HepG2 (cell line): ENCODE measurements around the gene RRBP1. TPM values are rescaled to one million over a fixed set of nuclear protein-coding genes. Genes with fewer than 3 reads are reported as not detected.

Experiments used
- AGO2 ChIP-seq: fragments of 200-400 bp; formaldehyde crosslinking; optimal IDR thresholded peaks from 2 replicates; pipeline ENCODE3; 2017; ENCODE audit warnings: mild to moderate bottlenecking, low read depth, low read length, moderate library complexity
- ARNTL ChIP-seq: sonication (generic); formaldehyde crosslinking; IDR thresholded peaks from 2 replicates; pipeline ENCODE4 v1.4.0; 2020; ENCODE audit warnings: mild to moderate bottlenecking, missing genetic modification reagents
- FOXA3 ChIP-seq: IDR thresholded peaks from 2 replicates; pipeline ENCODE4 v1.6.1; 2016; ENCODE audit warnings: missing genetic modification reagents, missing compliant biosample characterization
- HIC2 ChIP-seq: sonication (generic); formaldehyde crosslinking; IDR thresholded peaks from 2 replicates; pipeline ENCODE4 v1.9.0; 2022; ENCODE audit warnings: low read depth, missing genetic modification reagents
- KDM6A ChIP-seq: IDR thresholded peaks from 2 replicates; pipeline ENCODE4 v1.6.1; 2016; ENCODE audit warnings: low read depth
- KMT2A ChIP-seq: sonication (generic); formaldehyde crosslinking; IDR thresholded peaks from 2 replicates; pipeline ENCODE4 v1.4.0; 2020; ENCODE audit warnings: missing genetic modification reagents
- MTF1 ChIP-seq: sonication (generic); formaldehyde crosslinking; IDR thresholded peaks from 2 replicates; pipeline ENCODE4 v1.5.0; 2020; ENCODE audit warnings: missing genetic modification reagents
- MXI1 ChIP-seq: IDR thresholded peaks from 3 replicates; pipeline ENCODE4 v1.6.1; 2012; ENCODE audit warnings: low read depth, low read length, inconsistent platforms, borderline replicate concordance
- ONECUT2 ChIP-seq: sonication (generic); formaldehyde crosslinking; IDR thresholded peaks from 2 replicates; pipeline ENCODE4 v1.4.0; 2020; ENCODE audit warnings: missing genetic modification reagents
- PCBP1 ChIP-seq: fragments of 200-400 bp; formaldehyde crosslinking; IDR thresholded peaks from 2 replicates; pipeline ENCODE4 v1.6.1; 2017; ENCODE audit warnings: mild to moderate bottlenecking, low read depth, low read length, borderline replicate concordance
- POLR2AphosphoS5 ChIP-seq: IDR thresholded peaks from 2 replicates; pipeline ENCODE4 v1.6.1; 2012; ENCODE audit warnings: low read depth, low read length
- RBFOX2 ChIP-seq: fragments of 200-400 bp; formaldehyde crosslinking; IDR thresholded peaks from 2 replicates; pipeline ENCODE4 v1.6.1; 2017; ENCODE audit warnings: low read depth, mild to moderate bottlenecking, low read length
- RFX1 ChIP-seq: fragments of 450-650 bp; IDR thresholded peaks from 2 replicates; pipeline ENCODE4 v1.6.1; 2017
- SALL1 ChIP-seq: sonication (generic); formaldehyde crosslinking; IDR thresholded peaks from 2 replicates; pipeline ENCODE4 v1.8.0; 2022; ENCODE audit warnings: mild to moderate bottlenecking, missing genetic modification reagents
- SP1 ChIP-seq, 2 experiments: fragments of 450-650 bp in 1 of 2; sonication (generic) in 1 of 2; formaldehyde crosslinking in 1 of 2; IDR thresholded peaks; 2 replicates each; pipeline versions ENCODE4 v1.4.0 to v1.6.1; 2016 to 2020; ENCODE audit warnings: missing genetic modification reagents in 1 of 2
- SSRP1 ChIP-seq: IDR thresholded peaks from 2 replicates; pipeline ENCODE4 v1.6.1; 2016; ENCODE audit warnings: control low read depth
- TERF1 ChIP-seq: sonication (generic); formaldehyde crosslinking; IDR thresholded peaks from 2 replicates; pipeline ENCODE4 v1.8.0; 2022; ENCODE audit warnings: mild to moderate bottlenecking, missing genetic modification reagents, moderate library complexity
- USF2 ChIP-seq, 2 experiments: sonication (generic) in 1 of 2; formaldehyde crosslinking in 1 of 2; IDR thresholded peaks; 2 replicates each; pipeline versions ENCODE4 v1.5.1 to v1.6.1; 2011 to 2020; ENCODE audit warnings: borderline replicate concordance in 1 of 2, low read depth in 1 of 2, low read length in 1 of 2, mild to moderate bottlenecking in 1 of 2, missing genetic modification reagents in 1 of 2, moderate library complexity in 1 of 2
- XBP1 ChIP-seq: sonication (generic); formaldehyde crosslinking; IDR thresholded peaks from 2 replicates; pipeline ENCODE4 v1.5.0; 2020; ENCODE audit warnings: missing genetic modification reagents
- ZBTB38 ChIP-seq: sonication (generic); formaldehyde crosslinking; IDR thresholded peaks from 2 replicates; pipeline ENCODE4 v1.5.1; 2020; ENCODE audit warnings: mild to moderate bottlenecking, missing genetic modification reagents
- ZEB1 ChIP-seq: IDR thresholded peaks from 2 replicates; pipeline ENCODE4 v1.6.1; 2012; ENCODE audit warnings: mild to moderate bottlenecking, low read depth, inconsistent platforms; ENCODE audit not compliant: insufficient replicate concordance
- ZFP36L1 ChIP-seq: sonication (generic); formaldehyde crosslinking; IDR thresholded peaks from 2 replicates; pipeline ENCODE4 v1.8.0; 2022; ENCODE audit warnings: mild to moderate bottlenecking, missing genetic modification reagents, moderate library complexity
- ZFY ChIP-seq: sonication (generic); formaldehyde crosslinking; IDR thresholded peaks from 2 replicates; pipeline ENCODE4 v1.4.0; 2020; ENCODE audit warnings: missing genetic modification reagents
- ZNF143 ChIP-seq: sonication (generic); formaldehyde crosslinking; IDR thresholded peaks from 2 replicates; pipeline ENCODE4 v1.4.0; 2020; ENCODE audit warnings: missing genetic modification reagents
- ZNF180 ChIP-seq: sonication (generic); formaldehyde crosslinking; IDR thresholded peaks from 2 replicates; pipeline ENCODE4 v1.4.0; 2020; ENCODE audit warnings: low read depth, missing genetic modification reagents, borderline replicate concordance
- ZNF331 ChIP-seq: sonication (generic); formaldehyde crosslinking; IDR thresholded peaks from 2 replicates; pipeline ENCODE4 v1.4.0; 2020; ENCODE audit warnings: missing genetic modification reagents
- ZNF674 ChIP-seq: sonication (generic); formaldehyde crosslinking; IDR thresholded peaks from 2 replicates; pipeline ENCODE4 v1.5.0; 2020; ENCODE audit warnings: low read depth, mild to moderate bottlenecking, missing genetic modification reagents
- ZNF703 ChIP-seq: sonication (generic); formaldehyde crosslinking; IDR thresholded peaks from 2 replicates; pipeline ENCODE4 v1.5.1; 2020; ENCODE audit warnings: missing genetic modification reagents, mild to moderate bottlenecking, moderate library complexity, borderline replicate concordance
- ZNF709 ChIP-seq: sonication (generic); formaldehyde crosslinking; IDR thresholded peaks from 2 replicates; pipeline ENCODE4 v1.5.0; 2020; ENCODE audit warnings: mild to moderate bottlenecking, missing genetic modification reagents
- ZNF713 ChIP-seq: sonication (generic); formaldehyde crosslinking; IDR thresholded peaks from 2 replicates; pipeline ENCODE4 v1.4.0; 2020; ENCODE audit warnings: mild to moderate bottlenecking, missing genetic modification reagents
- polyA plus RNA-seq, 8 experiments: library from polyadenylated mRNA; depleted of rRNA in 3 of 8; stranded (reverse) in 7 of 8; unstranded in 1 of 8; fragments of >200 nt; fragmentation: Illumina TruSeq in 4 of 8; extraction: Trizol in 4 of 8; gene quantifications; 2 replicates each; pipeline versions ENCODE4 v1.2.1 to v1.2.3, GENCODE V29; 2011 to 2016; ENCODE audit warnings: low read depth in 4 of 8, missing spikeins in 1 of 8, mixed read lengths in 1 of 8; ENCODE audit not compliant: insufficient read depth in 1 of 8
- total RNA-seq, 5 experiments: library from RNA; depleted of rRNA; stranded (reverse); fragments of >200 nt; fragmentation: Illumina TruSeq; extraction: Trizol; gene quantifications; 2 replicates each; pipeline ENCODE4 v1.2.3, GENCODE V29; 2016; ENCODE audit warnings: low read depth in 1 of 5

RRBP1 gene
- total and polyA plus RNA-seq, 2 of the 13 experiments (the other 11 are each of a cell fraction or from before 2014, with no cell fraction given) = 150 to 222 TPM

- TF ChIP-seq ZEB1 = peak; percentile 20
- TF ChIP-seq MXI1 = no peak
- TF ChIP-seq FOXA3 (CRISPR knock-in tag) = no peak
- no peak for TF ChIP-seq RBFOX2
- TF ChIP-seq ZNF709 (CRISPR knock-in tag) = no peak
- TF ChIP-seq AGO2 = no peak
- TF ChIP-seq HIC2 = no peak
- TF ChIP-seq ZNF143 (CRISPR knock-in tag) = no peak
- TF ChIP-seq MTF1 (CRISPR knock-in tag) = no peak
- no peak for TF ChIP-seq POLR2AphosphoS5
- TF ChIP-seq ZNF180 (CRISPR knock-in tag) = no peak
- TF ChIP-seq ZNF331 (CRISPR knock-in tag) = no peak
- TF ChIP-seq USF2 (IDR thresholded peaks at IDR 0.05; ENCODE audit: low read depth, low read length) = no peak
- peak; percentile 25; the same call in 1 of the 2 replicates for TF ChIP-seq USF2 (CRISPR knock-in tag; IDR thresholded peaks at IDR 0.05; ENCODE audit: borderline replicate concordance)
- TF ChIP-seq XBP1 (CRISPR knock-in tag) = no peak
- TF ChIP-seq KDM6A = no peak
- TF ChIP-seq ZNF703 = 0 out of 2 replicates have a peak, but pooled peaks have one; percentile 76
- 0 out of 2 replicates have a peak, but pooled peaks have one; percentile 9 for TF ChIP-seq ZFP36L1
- TF ChIP-seq ZBTB38 (CRISPR knock-in tag) = no peak
- TF ChIP-seq ONECUT2 (CRISPR knock-in tag) = no peak
- TF ChIP-seq KMT2A (CRISPR knock-in tag) = peak; percentile 3; the same call in 1 of the 2 replicates
- no peak for TF ChIP-seq SP1 (IDR thresholded peaks at IDR 0.05)
- no peak for TF ChIP-seq SP1 (CRISPR knock-in tag; IDR thresholded peaks at IDR 0.05)
- no peak for TF ChIP-seq SALL1 (CRISPR knock-in tag)
- no peak for TF ChIP-seq PCBP1
- TF ChIP-seq TERF1 = no peak
- TF ChIP-seq RFX1 = no peak
- no peak for TF ChIP-seq SSRP1 (CRISPR knock-in tag)
- TF ChIP-seq ARNTL = no peak
- no peak for TF ChIP-seq ZNF674 (CRISPR knock-in tag)
- no peak for TF ChIP-seq ZFY (CRISPR knock-in tag)
- TF ChIP-seq ZNF713 (CRISPR knock-in tag) = peak; percentile 23; the same call in 1 of the 2 replicates
These were observed 802 bp upstream of the RRBP1 start (continued) for GRCh38 chr20:17682889-17683198.
